ENCODE data around the gene GRIN2D. TPM values are rescaled to one million over a fixed set of nuclear protein-coding genes. Genes with fewer than 3 reads are reported as not detected.
A peak's percentile ranks its signal among the peaks of the same experiment; 100 is the strongest.

Gene GRIN2D
- total RNA-seq, result 1.9 TPM
- polyA plus RNA-seq, result 0.30 TPM

GRCh38 chr19:48393559-48394330 is at the start of gene GRIN2D:
GRIN2D (plus strand) TSS chr19:48393668; CDS start chr19:48398393, 4,725 bp downstream.
- DNase-seq (ENCODE audit: extremely low spot score), result no peak
- Histone ChIP-seq H3K36me3 (ENCODE audit: insufficient read depth) (no peaks in the 10 kb centered on the region), H3K4me1 (ENCODE audit: insufficient read depth) (no peaks in the 10 kb centered on the region), H3K27ac (ENCODE audit: low read depth) (no peak within 1 kb of the TSS), H3K4me3 (ENCODE audit: low read depth, low read length) (no peak within 1 kb of the TSS)
- 2% methylated on average over 40 of the region's 40 CpGs for WGBS

- Histone ChIP-seq H3K4me3 (ENCODE audit: low read depth, low read length) (no peak overlapping the region), H3K4me1 (ENCODE audit: insufficient read depth) (no peaks in the 10 kb centered on the region), H3K36me3 (ENCODE audit: insufficient read depth) (no peaks in the 10 kb centered on the region), H3K27ac (ENCODE audit: low read depth) (no peak overlapping the region)
- WGBS, result 99% methylated on average over 6 of the region's 6 CpGs
- DNase-seq (ENCODE audit: extremely low spot score), result no peak
Measured at GRCh38 chr19:48344892-48345291, 48.6 kb upstream of the GRIN2D start.

DNA sequence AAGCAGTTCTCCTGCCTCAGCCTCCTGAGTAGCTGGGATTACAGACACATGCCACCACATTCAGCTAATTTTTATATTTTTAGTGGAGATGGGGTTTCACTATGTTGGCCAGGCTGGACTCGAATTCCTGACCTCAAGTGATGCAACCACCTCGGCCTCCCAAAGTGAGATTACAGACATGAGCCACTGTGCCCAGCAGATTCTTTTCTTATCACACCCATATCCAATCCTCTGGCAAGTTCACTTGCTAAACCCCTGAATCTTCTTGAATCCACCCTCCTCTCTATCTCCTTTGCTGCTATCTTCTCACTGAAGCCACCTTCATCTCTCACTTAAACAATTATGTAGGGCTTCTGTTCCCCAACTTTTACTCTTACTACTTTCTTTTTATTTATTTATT is 47.3 kb upstream of the GRIN2D start:
- DNase-seq (ENCODE audit: extremely low spot score), result no peak
- no peak overlapping the region for H3K27ac ChIP-seq (ENCODE audit: low read depth)
- H3K36me3 ChIP-seq (ENCODE audit: insufficient read depth), result no peaks in the 10 kb centered on the region
- 91% methylated on average over 2 of the region's 2 CpGs for WGBS
- no peaks in the 10 kb centered on the region for H3K4me1 ChIP-seq (ENCODE audit: insufficient read depth)
- H3K4me3 ChIP-seq (ENCODE audit: low read depth, low read length), result no peak overlapping the region

DNA sequence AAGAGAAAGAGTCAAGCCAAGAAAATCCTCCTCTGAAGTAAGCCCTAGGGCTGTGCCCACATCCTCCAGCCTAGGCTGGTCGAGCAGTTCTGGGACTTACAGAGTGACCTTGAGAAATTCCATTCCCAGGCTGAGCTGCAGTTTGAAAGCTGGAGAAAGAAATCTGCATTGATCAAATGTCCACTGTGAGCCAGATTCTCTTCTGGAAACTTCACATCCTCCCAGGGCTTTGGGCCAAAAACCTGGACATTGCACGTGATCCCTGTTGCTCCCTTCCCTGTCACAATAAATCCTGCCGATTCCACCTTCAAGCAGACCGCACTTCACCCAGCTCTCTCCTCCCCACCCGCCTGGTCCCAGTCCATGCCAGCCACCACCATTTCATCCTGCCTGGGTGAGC is 45.4 kb upstream of the GRIN2D start:
- H3K4me3 ChIP-seq (ENCODE audit: low read depth, low read length), result no peak overlapping the region
- WGBS, result 45% methylated on average over 5 of the region's 5 CpGs
- DNase-seq (ENCODE audit: extremely low spot score), result no peak
- no peaks in the 10 kb centered on the region for H3K36me3 ChIP-seq (ENCODE audit: insufficient read depth)
- no peak overlapping the region for H3K27ac ChIP-seq (ENCODE audit: low read depth)
- H3K4me1 ChIP-seq (ENCODE audit: insufficient read depth), result no peaks in the 10 kb centered on the region

- H3K27ac ChIP-seq (ENCODE audit: low read depth), result no peak overlapping the region
- H3K4me3 ChIP-seq (ENCODE audit: low read depth, low read length), result no peak overlapping the region
- DNase-seq (ENCODE audit: extremely low spot score), result no peak
- WGBS, result 89% methylated on average over 7 of the region's 7 CpGs
- no peaks in the 10 kb centered on the region for H3K4me1 ChIP-seq (ENCODE audit: insufficient read depth)
- H3K36me3 ChIP-seq (ENCODE audit: insufficient read depth), result no peaks in the 10 kb centered on the region
Measured at GRCh38 chr19:48348737-48349136, 44.7 kb upstream of the GRIN2D start.

DNA sequence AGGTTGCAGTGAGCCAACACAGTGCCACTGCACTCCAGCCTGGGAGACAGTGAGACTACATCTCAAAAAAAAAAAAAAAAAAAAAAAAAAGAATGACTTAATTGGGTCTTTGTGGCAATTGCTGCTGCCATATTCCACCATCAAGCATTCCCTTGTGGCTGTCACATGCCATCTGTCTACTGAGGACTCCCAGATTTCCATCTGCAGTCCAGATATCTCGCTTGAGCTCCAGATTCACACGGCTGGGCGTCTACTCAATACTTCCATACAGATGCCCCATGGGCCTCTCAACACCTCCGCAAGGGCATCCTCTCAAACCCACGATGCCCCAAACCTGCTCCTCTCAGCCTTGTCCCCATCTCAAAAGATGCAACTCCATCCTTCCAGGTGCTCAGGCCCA is 42.6 kb upstream of the GRIN2D start:
- Histone ChIP-seq H3K4me3 (ENCODE audit: low read depth, low read length) (no peak overlapping the region), H3K4me1 (ENCODE audit: insufficient read depth) (no peaks in the 10 kb centered on the region), H3K36me3 (ENCODE audit: insufficient read depth) (no peaks in the 10 kb centered on the region), H3K27ac (ENCODE audit: low read depth) (no peak overlapping the region)
- WGBS, result 93% methylated on average over 5 of the region's 5 CpGs
- no peak for DNase-seq (ENCODE audit: extremely low spot score)

- Histone ChIP-seq H3K4me3 (ENCODE audit: low read depth, low read length) (no peak overlapping the region), H3K36me3 (ENCODE audit: insufficient read depth) (no peaks in the 10 kb centered on the region), H3K4me1 (ENCODE audit: insufficient read depth) (no peaks in the 10 kb centered on the region), H3K27ac (ENCODE audit: low read depth) (no peak overlapping the region)
- WGBS, result 55% methylated on average over 8 of the region's 8 CpGs
- no peak for DNase-seq (ENCODE audit: extremely low spot score)
Measured at GRCh38 chr19:48351341-48351752, 42.1 kb upstream of the GRIN2D start.

DNA sequence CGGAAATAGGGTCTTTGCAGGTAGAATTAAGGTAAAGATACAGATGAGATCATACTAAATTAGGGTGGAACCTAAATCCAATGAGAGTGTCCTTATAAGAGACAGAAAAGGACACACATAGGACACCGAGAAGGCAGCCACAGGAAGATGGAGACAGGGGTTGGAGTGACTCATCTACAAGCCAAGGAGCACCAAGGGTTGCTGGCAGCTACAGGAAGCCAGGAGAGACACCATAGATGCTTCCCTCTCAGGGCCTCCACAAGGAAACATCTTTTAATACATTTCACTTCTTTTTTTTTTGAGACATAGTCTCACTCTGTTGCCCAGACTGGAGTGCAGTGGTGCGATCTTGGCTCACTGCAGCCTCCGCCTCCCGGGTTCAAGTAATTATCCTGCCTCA is 39.8 kb upstream of the GRIN2D start:
- H3K4me3 ChIP-seq (ENCODE audit: low read depth, low read length), result no peak overlapping the region
- DNase-seq (ENCODE audit: extremely low spot score), result no peak
- WGBS, result 92% methylated on average over 5 of the region's 5 CpGs
- H3K27ac ChIP-seq (ENCODE audit: low read depth), result no peak overlapping the region
- no peaks in the 10 kb centered on the region for H3K36me3 ChIP-seq (ENCODE audit: insufficient read depth)
- H3K4me1 ChIP-seq (ENCODE audit: insufficient read depth), result no peaks in the 10 kb centered on the region

DNA sequence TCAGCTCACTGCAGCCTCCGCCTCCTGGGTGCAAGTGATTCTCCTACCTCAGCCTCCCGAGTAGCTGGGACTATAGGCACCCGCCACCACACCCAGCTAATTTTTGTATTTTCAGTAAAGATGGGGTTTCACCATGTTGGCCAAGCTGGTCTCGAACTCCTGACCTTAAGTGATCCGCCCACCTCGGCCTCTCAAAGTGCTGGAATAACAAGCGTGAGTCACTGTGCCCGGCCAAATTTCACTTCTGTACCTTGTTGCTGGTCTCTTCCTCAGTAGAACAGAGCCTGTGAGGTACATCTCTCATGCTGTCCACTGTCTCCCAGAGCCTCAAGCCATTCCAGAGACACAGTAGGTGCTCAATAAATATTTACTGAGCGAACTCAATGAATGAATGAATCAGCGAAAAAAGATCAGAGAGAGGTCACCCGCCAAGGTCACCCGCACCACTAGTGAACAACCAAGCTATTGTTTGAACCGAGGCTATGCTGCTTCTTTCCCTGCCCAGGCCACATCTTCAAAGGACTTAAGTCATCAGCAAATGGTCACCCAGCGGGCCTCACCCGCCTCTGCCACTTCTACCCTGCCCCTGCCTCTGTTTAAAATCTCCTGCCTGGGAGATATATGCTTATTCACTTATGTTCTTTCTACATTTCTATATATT is 39.0 kb upstream of the GRIN2D start:
- no peak for DNase-seq (ENCODE audit: extremely low spot score)
- no peak overlapping the region for H3K27ac ChIP-seq (ENCODE audit: low read depth)
- no peaks in the 10 kb centered on the region for H3K36me3 ChIP-seq (ENCODE audit: insufficient read depth)
- no peak overlapping the region for H3K4me3 ChIP-seq (ENCODE audit: low read depth, low read length)
- 88% methylated on average over 15 of the region's 15 CpGs for WGBS
- no peaks in the 10 kb centered on the region for H3K4me1 ChIP-seq (ENCODE audit: insufficient read depth)

GRCh38 chr19:48355365-48355954 is 38.0 kb upstream of the GRIN2D start:
- DNase-seq (ENCODE audit: extremely low spot score), result no peak
- Histone ChIP-seq H3K36me3 (ENCODE audit: insufficient read depth) (no peaks in the 10 kb centered on the region), H3K27ac (ENCODE audit: low read depth) (no peak overlapping the region), H3K4me3 (ENCODE audit: low read depth, low read length) (no peak overlapping the region), H3K4me1 (ENCODE audit: insufficient read depth) (no peaks in the 10 kb centered on the region)
- 82% methylated on average over 12 of the region's 12 CpGs for WGBS

DNA sequence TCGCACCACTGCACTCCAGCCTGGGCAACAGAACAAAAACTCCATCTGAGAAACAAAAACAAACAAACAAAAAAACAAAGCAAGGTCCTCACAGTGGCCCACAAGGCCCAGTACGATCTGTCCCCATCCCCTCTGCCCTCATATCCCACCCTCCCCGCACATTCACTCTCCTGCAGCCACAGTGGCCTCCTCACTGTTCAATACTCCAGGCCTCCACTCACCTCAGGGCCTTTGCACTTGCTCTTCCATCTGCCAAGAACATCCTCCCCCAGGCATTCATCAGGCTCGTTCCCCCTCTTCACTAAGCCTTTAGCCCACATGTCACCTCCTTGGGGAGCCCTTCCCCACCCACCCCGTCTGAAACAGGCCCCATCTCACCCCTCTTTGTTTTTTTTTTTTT is 34.3 kb upstream of the GRIN2D start:
- 92% methylated on average over 5 of the region's 5 CpGs for WGBS
- H3K4me1 ChIP-seq (ENCODE audit: insufficient read depth), result no peaks in the 10 kb centered on the region
- no peak overlapping the region for H3K27ac ChIP-seq (ENCODE audit: low read depth)
- no peak for DNase-seq (ENCODE audit: extremely low spot score)
- H3K4me3 ChIP-seq (ENCODE audit: low read depth, low read length), result no peak overlapping the region
- H3K36me3 ChIP-seq (ENCODE audit: insufficient read depth), result no peaks in the 10 kb centered on the region

GRCh38 chr19:48361912-48362311 is 31.6 kb upstream of the GRIN2D start:
- H3K4me3 ChIP-seq (ENCODE audit: low read depth, low read length), result no peak overlapping the region
- DNase-seq (ENCODE audit: extremely low spot score), result no peak
- no peaks in the 10 kb centered on the region for H3K4me1 ChIP-seq (ENCODE audit: insufficient read depth)
- no peak overlapping the region for H3K27ac ChIP-seq (ENCODE audit: low read depth)
- 93% methylated on average over 3 of the region's 3 CpGs for WGBS
- H3K36me3 ChIP-seq (ENCODE audit: insufficient read depth), result no peaks in the 10 kb centered on the region

GRCh38 chr19:48362716-48363499 is 30.6 kb upstream of the GRIN2D start:
- DNase-seq (ENCODE audit: extremely low spot score), result peak; percentile 86
- no peaks in the 10 kb centered on the region for H3K4me1 ChIP-seq (ENCODE audit: insufficient read depth)
- H3K36me3 ChIP-seq (ENCODE audit: insufficient read depth), result no peaks in the 10 kb centered on the region
- WGBS, result 4% methylated on average over 26 of the region's 26 CpGs
- H3K27ac ChIP-seq (ENCODE audit: low read depth), result peak overlapping the region; percentile 92
- H3K4me3 ChIP-seq (ENCODE audit: low read depth, low read length), result peak overlapping the region; percentile 54
